ENCODE results near the gene CDON.

The CDON gene

GRCh38 chr11:125954123-125954944 is 108.3 kb downstream of the CDON start:
- Mint-ChIP-seq H3K4me3 (no peak overlapping the region), H3K27me3 (peaks cover 3% of the 10 kb centered on the region), H3K36me3 (ENCODE audit: low read depth) (no peaks in the 10 kb centered on the region), H3K27ac (no peak overlapping the region), H3K9me3 (no peaks in the 10 kb centered on the region), H3K4me1 (ENCODE audit: low read depth) (no peaks in the 10 kb centered on the region)

GRCh38 chr11:125953401-125953935 is 109.2 kb downstream of the CDON start:
- H3K27me3 Mint-ChIP-seq, result peaks cover 3% of the 10 kb centered on the region
- no peak overlapping the region for H3K27ac Mint-ChIP-seq
- H3K4me1 Mint-ChIP-seq (ENCODE audit: low read depth), result no peaks in the 10 kb centered on the region
- no peak overlapping the region for H3K4me3 Mint-ChIP-seq
- no peaks in the 10 kb centered on the region for H3K9me3 Mint-ChIP-seq
- no peaks in the 10 kb centered on the region for H3K36me3 Mint-ChIP-seq (ENCODE audit: low read depth)

GRCh38 chr11:125952973-125953372 is 109.7 kb downstream of the CDON start:
- Mint-ChIP-seq H3K4me3 (no peak overlapping the region), H3K27ac (no peak overlapping the region), H3K27me3 (peaks cover 3% of the 10 kb centered on the region), H3K9me3 (no peaks in the 10 kb centered on the region), H3K36me3 (ENCODE audit: low read depth) (no peaks in the 10 kb centered on the region), H3K4me1 (ENCODE audit: low read depth) (no peaks in the 10 kb centered on the region)

GRCh38 chr11:125952559-125952958 is 110.1 kb downstream of the CDON start:
- Mint-ChIP-seq H3K9me3 (no peaks in the 10 kb centered on the region), H3K27me3 (peaks cover 3% of the 10 kb centered on the region), H3K27ac (no peak overlapping the region), H3K36me3 (ENCODE audit: low read depth) (no peaks in the 10 kb centered on the region), H3K4me1 (ENCODE audit: low read depth) (no peaks in the 10 kb centered on the region), H3K4me3 (no peak overlapping the region)

GRCh38 chr11:125951731-125952130 is 110.9 kb downstream of the CDON start:
- Mint-ChIP-seq H3K27ac (no peak overlapping the region), H3K4me3 (no peak overlapping the region), H3K4me1 (ENCODE audit: low read depth) (no peaks in the 10 kb centered on the region), H3K36me3 (ENCODE audit: low read depth) (no peaks in the 10 kb centered on the region), H3K27me3 (peaks cover 3% of the 10 kb centered on the region), H3K9me3 (no peaks in the 10 kb centered on the region)

- H3K27ac Mint-ChIP-seq, result no peak overlapping the region
- H3K9me3 Mint-ChIP-seq, result no peaks in the 10 kb centered on the region
- no peak overlapping the region for H3K4me3 Mint-ChIP-seq
- H3K36me3 Mint-ChIP-seq (ENCODE audit: low read depth), result no peaks in the 10 kb centered on the region
- H3K4me1 Mint-ChIP-seq (ENCODE audit: low read depth), result no peaks in the 10 kb centered on the region
- H3K27me3 Mint-ChIP-seq, result peaks cover 3% of the 10 kb centered on the region
Measured at GRCh38 chr11:125950696-125951651, 111.7 kb downstream of the CDON start.

GRCh38 chr11:125950178-125950490 is 112.5 kb downstream of the CDON start:
- H3K4me3 Mint-ChIP-seq, result no peak overlapping the region
- H3K4me1 Mint-ChIP-seq (ENCODE audit: low read depth), result no peaks in the 10 kb centered on the region
- no peaks in the 10 kb centered on the region for H3K36me3 Mint-ChIP-seq (ENCODE audit: low read depth)
- peaks cover 3% of the 10 kb centered on the region for H3K27me3 Mint-ChIP-seq
- no peaks in the 10 kb centered on the region for H3K9me3 Mint-ChIP-seq
- no peak overlapping the region for H3K27ac Mint-ChIP-seq

GRCh38 chr11:125949271-125950177 is 113.1 kb downstream of the CDON start:
- H3K27ac Mint-ChIP-seq, result no peak overlapping the region
- no peak overlapping the region for H3K4me3 Mint-ChIP-seq
- no peaks in the 10 kb centered on the region for H3K9me3 Mint-ChIP-seq
- peaks cover 3% of the 10 kb centered on the region for H3K27me3 Mint-ChIP-seq
- H3K36me3 Mint-ChIP-seq (ENCODE audit: low read depth), result no peaks in the 10 kb centered on the region
- H3K4me1 Mint-ChIP-seq (ENCODE audit: low read depth), result no peaks in the 10 kb centered on the region

GRCh38 chr11:125948278-125949051 is 114.2 kb downstream of the CDON start:
- Mint-ChIP-seq H3K9me3 (no peaks in the 10 kb centered on the region), H3K27me3 (peaks cover 3% of the 10 kb centered on the region), H3K36me3 (ENCODE audit: low read depth) (no peaks in the 10 kb centered on the region), H3K4me3 (no peak overlapping the region), H3K27ac (no peak overlapping the region), H3K4me1 (ENCODE audit: low read depth) (no peaks in the 10 kb centered on the region)

- Mint-ChIP-seq H3K9me3 (no peaks in the 10 kb centered on the region), H3K27me3 (peaks cover 3% of the 10 kb centered on the region), H3K36me3 (ENCODE audit: low read depth) (no peaks in the 10 kb centered on the region)
Measured at GRCh38 chr11:125947419-125948277, 115.0 kb downstream of the CDON start.

GRCh38 chr11:125946712-125947418 is 115.8 kb downstream of the CDON start:
- no peaks in the 10 kb centered on the region for H3K36me3 Mint-ChIP-seq (ENCODE audit: low read depth)
- H3K27ac Mint-ChIP-seq, result no peak overlapping the region
- H3K4me1 Mint-ChIP-seq (ENCODE audit: low read depth), result peaks cover 5% of the 10 kb centered on the region
- no peak overlapping the region for H3K4me3 Mint-ChIP-seq
- H3K9me3 Mint-ChIP-seq, result no peaks in the 10 kb centered on the region
- peaks cover 3% of the 10 kb centered on the region for H3K27me3 Mint-ChIP-seq

More at GRCh38 chr11:125947419-125948277, 115.0 kb downstream of the CDON start:
- H3K4me1 Mint-ChIP-seq (ENCODE audit: low read depth), result no peaks in the 10 kb centered on the region
- no peak overlapping the region for H3K4me3 Mint-ChIP-seq
- H3K27ac Mint-ChIP-seq, result no peak overlapping the region

- no peaks in the 10 kb centered on the region for H3K36me3 Mint-ChIP-seq (ENCODE audit: low read depth)
- H3K27ac Mint-ChIP-seq, result no peak within 1 kb of the TSS
- H3K4me1 Mint-ChIP-seq (ENCODE audit: low read depth), result peaks cover 5% of the 10 kb centered on the region
- no peaks in the 10 kb centered on the region for H3K27me3 Mint-ChIP-seq
- H3K4me3 Mint-ChIP-seq, result no peak within 1 kb of the TSS
- H3K9me3 Mint-ChIP-seq, result no peaks in the 10 kb centered on the region
Measured at GRCh38 chr11:125945797-125946520, 116.7 kb downstream of the CDON start, which contains the start of gene VSIG10L2. Gene VSIG10L2 (plus strand): TSS chr11:125946044. CDS start chr11:125946056, 12 bp downstream.

Data from stimulated activated naive CD8-positive, alpha-beta T cell treated with anti-CD3 and anti-CD28 coated beads, Interleukin-15, Interleukin-2, amounts not matched to agents 100 ng/mL and 50 ng/mL, for 24 hours (primary cell).